Esophagus squamous epithelium (tissue), 5 donors: ENCODE measurements around the gene TH. TPM values are rescaled to one million over a fixed set of nuclear protein-coding genes. Genes with fewer than 3 reads are reported as not detected.

ENCODE experiments used
- DNase-seq: peaks from one replicate; lab custom pipeline; 2025; lab: John Stamatoyannopoulos, UW
- H3K27ac ChIP-seq, 4 donors: fragments of 200-600 bp; sonication (generic); one replicate each; pipeline ENCODE4 v1.5.1; 2016 to 2019; ENCODE audit warnings: mild to moderate bottlenecking in 1 of 4
- H3K27me3 ChIP-seq, 4 donors: fragments of 200-600 bp; sonication (generic); 1 replicate in 3 of 4; 2 replicates in 1 of 4; pipeline versions ENCODE4 v1.5.1 to v1.6.0; 2017 to 2021; ENCODE audit warnings: antibody characterized with exemption in 1 of 4
- H3K36me3 ChIP-seq, 3 donors: fragments of 200-600 bp; sonication (generic); one replicate each; pipeline ENCODE4 v1.5.1; 2016 to 2019
- H3K4me1 ChIP-seq, 3 donors: fragments of 200-600 bp; sonication (generic); one replicate each; pipeline ENCODE4 v1.5.1; 2017 to 2019
- H3K4me3 ChIP-seq, 4 donors: fragments of 200-600 bp; sonication (generic); 1 replicate in 3 of 4; 2 replicates in 1 of 4; pipeline ENCODE4 v1.5.1; 2016 to 2019; ENCODE audit warnings: mild to moderate bottlenecking in 2 of 4, moderate library complexity in 1 of 4
- H3K9me3 ChIP-seq, 3 donors: fragments of 200-600 bp; sonication (generic); one replicate each; pipeline ENCODE4 v1.5.1; 2016 to 2019
- POLR2A ChIP-seq, 4 donors: fragments of 450-650 bp; IDR thresholded peaks; one replicate each; pipeline ENCODE4 v1.6.1; 2017; ENCODE audit warnings: antibody characterized with exemption in 4 of 4, mild to moderate bottlenecking in 4 of 4, moderate library complexity in 3 of 4
- WGBS, 2 donors: methylation state at CpG; one replicate each; pipeline ENCODE4 v1.1.5; 2018; 5-methylcytosine and 5-hydroxymethylcytosine counted together
- intact Hi-C: fragments of 100-400 bp; cut with DNase I; formaldehyde crosslinking; loops from one replicate; pipeline ENCODE4 v1.15.0; 2022
- total RNA-seq, 4 donors: library from RNA; depleted of rRNA; stranded (reverse); fragments of >200 nt; gene quantifications; one replicate each; pipeline ENCODE4 v1.1.0, GENCODE V29; 2016
- TF ChIP-seq, protein P1 (sequence below), 6 experiments: fragments of 450-650 bp in 4 of 6; fragments of 200-600 bp in 2 of 6; sonication (generic) in 2 of 6; IDR thresholded peaks; one replicate each; pipeline ENCODE4 v1.5.1; 2016 to 2019; ENCODE audit warnings: antibody characterized with exemption in 6 of 6, mild to moderate bottlenecking in 4 of 6, moderate library complexity in 4 of 6
- donor health status: DM: yes; HTN: yes; CAD: no.

Gene TH
- total RNA-seq, 4 donors from 2014 or later, result 0.34 to 0.76 TPM; not detected in 2

DNA sequence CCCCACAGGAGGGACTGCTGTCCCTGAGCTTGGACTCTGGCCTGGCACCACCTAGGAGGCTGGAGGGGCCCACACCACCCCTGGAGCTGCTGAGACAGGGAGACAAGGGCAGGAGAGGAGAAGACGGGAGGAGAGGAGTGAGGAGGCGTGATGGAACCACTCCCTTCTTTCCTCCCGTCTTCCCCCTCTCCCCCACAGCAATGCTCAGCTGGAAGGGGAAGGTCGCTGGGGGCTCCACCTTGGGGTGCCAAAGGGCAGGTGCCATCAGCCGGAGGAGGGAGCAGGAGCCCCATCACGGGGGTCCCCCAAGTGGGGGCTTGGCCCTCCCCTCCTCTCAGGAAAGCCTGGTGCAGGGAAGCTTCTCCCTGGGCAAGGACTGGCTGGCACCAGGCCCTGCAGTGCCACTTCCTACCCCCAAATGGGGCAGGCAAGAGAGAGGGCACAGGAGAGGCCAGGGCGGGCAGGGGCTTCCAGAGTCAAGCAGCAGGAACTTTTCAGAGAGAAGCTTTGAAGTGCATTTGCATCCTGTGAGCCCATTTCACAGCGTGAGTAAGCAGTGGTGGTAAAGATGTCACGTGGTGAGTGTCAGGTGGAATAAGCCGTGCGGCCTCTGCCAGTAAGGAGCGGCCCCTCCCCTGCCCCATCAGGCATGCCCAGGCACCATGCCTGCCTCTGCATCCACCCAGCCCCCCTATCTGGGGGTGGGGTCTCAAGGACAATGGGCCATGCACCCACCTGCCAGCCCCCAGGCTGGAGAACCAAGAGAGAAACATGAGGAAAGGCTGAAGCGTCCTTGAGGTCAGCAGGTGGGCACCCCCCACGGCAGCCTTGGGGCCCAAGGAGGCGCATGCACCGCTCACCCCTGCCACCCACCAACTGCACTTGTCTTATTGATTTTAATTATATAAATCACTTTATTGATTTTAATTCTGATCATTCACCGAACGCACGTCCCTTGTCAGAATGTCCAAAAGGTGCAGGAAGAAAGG, 37.3 kb downstream of the TH start:
- H3K36me3 ChIP-seq, result no peaks in the 10 kb centered on the region
- H3K4me1 ChIP-seq, result peaks cover 6 to 26% (median 19%) of the 10 kb centered on the region in 3 donors
- WGBS, 2 donors, result 53 to 54% methylated on average over 14 of the region's 19 CpGs
- H3K27ac ChIP-seq, result no peak overlapping the region
- H3K9me3 ChIP-seq, result no peaks in the 10 kb centered on the region
- no peak for DNase-seq
- TF ChIP-seq, protein P1, sequence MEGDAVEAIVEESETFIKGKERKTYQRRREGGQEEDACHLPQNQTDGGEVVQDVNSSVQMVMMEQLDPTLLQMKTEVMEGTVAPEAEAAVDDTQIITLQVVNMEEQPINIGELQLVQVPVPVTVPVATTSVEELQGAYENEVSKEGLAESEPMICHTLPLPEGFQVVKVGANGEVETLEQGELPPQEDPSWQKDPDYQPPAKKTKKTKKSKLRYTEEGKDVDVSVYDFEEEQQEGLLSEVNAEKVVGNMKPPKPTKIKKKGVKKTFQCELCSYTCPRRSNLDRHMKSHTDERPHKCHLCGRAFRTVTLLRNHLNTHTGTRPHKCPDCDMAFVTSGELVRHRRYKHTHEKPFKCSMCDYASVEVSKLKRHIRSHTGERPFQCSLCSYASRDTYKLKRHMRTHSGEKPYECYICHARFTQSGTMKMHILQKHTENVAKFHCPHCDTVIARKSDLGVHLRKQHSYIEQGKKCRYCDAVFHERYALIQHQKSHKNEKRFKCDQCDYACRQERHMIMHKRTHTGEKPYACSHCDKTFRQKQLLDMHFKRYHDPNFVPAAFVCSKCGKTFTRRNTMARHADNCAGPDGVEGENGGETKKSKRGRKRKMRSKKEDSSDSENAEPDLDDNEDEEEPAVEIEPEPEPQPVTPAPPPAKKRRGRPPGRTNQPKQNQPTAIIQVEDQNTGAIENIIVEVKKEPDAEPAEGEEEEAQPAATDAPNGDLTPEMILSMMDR (IDR thresholded peaks at IDR 0.05), result no peak
- no peak for TF ChIP-seq POLR2A (IDR thresholded peaks at IDR 0.05)
- peaks cover 11 to 99% (median 13%) of the 10 kb centered on the region in 4 donors for H3K27me3 ChIP-seq
- intact Hi-C loops, result no loop called here
- no peak overlapping the region for H3K4me3 ChIP-seq

DNA sequence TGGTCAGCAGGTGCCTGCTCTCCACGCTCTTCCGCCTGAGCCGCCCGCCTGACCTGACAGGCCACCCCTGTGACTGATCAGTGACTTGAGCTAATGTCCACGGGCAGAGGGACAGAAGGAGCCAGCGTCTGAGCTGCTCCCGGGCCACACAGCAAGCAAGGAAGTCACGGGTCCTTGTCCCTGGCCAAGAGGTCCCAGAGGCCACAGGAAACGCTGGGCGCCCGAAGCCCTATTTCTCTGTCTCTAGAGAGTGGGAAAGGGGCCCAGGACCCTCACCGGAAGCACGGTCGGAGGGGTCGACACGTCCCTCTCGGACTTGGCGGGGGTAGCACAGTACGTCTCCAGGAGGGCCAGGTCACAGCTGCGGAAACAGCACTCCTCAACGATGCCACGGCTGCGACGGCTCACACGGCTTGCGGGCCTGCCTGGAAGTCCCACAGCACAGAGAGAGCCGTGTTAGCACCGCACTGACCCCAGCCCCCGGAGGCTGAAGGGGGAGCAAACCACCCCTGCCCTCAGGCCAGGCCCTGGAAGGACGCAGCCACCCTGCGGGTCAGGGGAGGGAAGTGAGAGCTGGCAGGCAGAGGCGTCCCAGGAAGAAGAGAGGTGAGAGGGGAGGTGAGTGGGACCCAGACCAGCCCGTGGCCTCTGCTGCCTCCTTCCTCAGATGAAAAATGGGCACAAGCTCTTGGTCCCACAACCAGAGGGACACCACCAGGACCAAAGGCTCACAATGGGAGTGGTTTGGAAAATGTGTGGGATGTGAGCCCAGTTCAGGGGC, 38.2 kb downstream of the TH start:
- Histone ChIP-seq H3K27me3 (peaks cover 7 to 99% (median 13%) of the 10 kb centered on the region in 4 donors), H3K27ac (no peak overlapping the region), H3K9me3 (no peaks in the 10 kb centered on the region), H3K4me3 (no peak overlapping the region), H3K36me3 (no peaks in the 10 kb centered on the region), H3K4me1 (peaks cover 6 to 18% (median 10%) of the 10 kb centered on the region in 3 donors)
- no peak for DNase-seq
- intact Hi-C loops, result no loop called here
- no peak for TF ChIP-seq POLR2A (IDR thresholded peaks at IDR 0.05)
- TF ChIP-seq, protein P1 (IDR thresholded peaks at IDR 0.05), result no peak
- 62 to 77% methylated on average over 4 to 15 of the region's 33 CpGs for WGBS, 2 donors

DNA sequence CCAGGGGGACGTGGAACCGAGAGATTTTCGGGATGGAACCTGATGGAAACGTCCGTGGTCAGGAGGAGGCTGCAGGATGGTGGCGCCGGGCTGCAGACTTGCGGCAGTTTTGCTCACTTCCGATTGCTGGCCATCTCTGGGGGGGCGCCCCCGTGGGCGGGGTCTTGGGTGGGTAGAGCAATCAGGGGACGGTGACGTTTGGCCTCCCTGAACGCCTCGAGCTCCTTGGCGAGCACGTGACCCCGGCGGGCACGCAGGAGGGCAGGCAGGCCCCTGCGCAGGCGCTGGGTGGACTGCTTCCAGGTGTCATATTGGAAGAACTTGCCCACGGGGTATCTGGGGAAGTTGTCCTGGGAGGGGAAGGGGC, 38.8 kb downstream of the TH start:
- H3K27me3 ChIP-seq, result peaks cover 6 to 99% (median 13%) of the 10 kb centered on the region in 4 donors
- no peak overlapping the region for H3K27ac ChIP-seq
- no peaks in the 10 kb centered on the region for H3K9me3 ChIP-seq
- intact Hi-C loops, result no loop called here
- no peaks in the 10 kb centered on the region for H3K36me3 ChIP-seq
- H3K4me1 ChIP-seq, result peaks cover 6 to 12% (median 7%) of the 10 kb centered on the region in 3 donors
- TF ChIP-seq POLR2A (IDR thresholded peaks at IDR 0.05), result no peak
- TF ChIP-seq, protein P1 (IDR thresholded peaks at IDR 0.05), result no peak
- no peak for DNase-seq
- 43 to 61% methylated on average over 10 to 15 of the region's 24 CpGs for WGBS, 2 donors
- H3K4me3 ChIP-seq, result no peak overlapping the region

DNA sequence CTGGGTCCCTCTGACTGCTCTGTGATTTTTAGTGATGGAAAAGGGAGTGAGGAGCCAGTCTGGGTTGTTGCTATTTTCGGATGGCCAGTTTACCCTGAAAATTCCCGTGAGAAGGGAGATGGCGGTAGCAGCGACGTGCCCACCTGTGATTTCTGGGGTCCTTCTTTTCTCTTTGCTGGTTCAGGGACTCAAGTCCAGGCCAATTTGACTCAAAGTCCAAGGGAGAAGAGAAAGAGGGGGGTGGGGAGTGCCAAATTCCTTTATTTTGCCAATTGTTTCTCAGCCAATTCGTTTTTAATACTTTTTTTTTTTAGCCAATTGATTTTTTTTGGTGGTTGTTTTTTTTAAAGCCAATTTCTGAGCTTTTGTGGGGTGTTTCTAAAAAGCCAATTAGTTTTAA, 39.4 kb downstream of the TH start:
- no peaks in the 10 kb centered on the region for H3K9me3 ChIP-seq
- peaks cover 0 to 6% (median under 1%) of the 10 kb centered on the region in 3 donors for H3K4me1 ChIP-seq
- H3K27ac ChIP-seq, result no peak overlapping the region
- peaks cover under 1 to 99% (median 7%) of the 10 kb centered on the region in 4 donors for H3K27me3 ChIP-seq
- WGBS, 2 donors, result 41 to 74% methylated on average over 6 of the region's 6 CpGs
- TF ChIP-seq, protein P1 (IDR thresholded peaks at IDR 0.05), result no peak
- TF ChIP-seq POLR2A (IDR thresholded peaks at IDR 0.05), result no peak
- H3K4me3 ChIP-seq, result no peak overlapping the region
- H3K36me3 ChIP-seq, result no peaks in the 10 kb centered on the region
- DNase-seq, result no peak
- intact Hi-C loops, result no loop called here
